AG09309 (cell line): Measurements from ENCODE around the gene ZNF804A.

Experiments
- DNase-seq: peaks from one replicate; pipeline ENCODE4 v3.0.0-alpha.2; 2010; ENCODE audit warnings: low read depth
- H3K4me3 ChIP-seq: 2 replicates; pipeline ENCODE4 v1.5.1; 2011; ENCODE audit warnings: mild to moderate bottlenecking, low read depth, low read length, moderate library complexity; ENCODE audit not compliant: control insufficient read depth
- CTCF ChIP-seq: IDR thresholded peaks from 2 replicates; pipeline ENCODE4 v1.5.1; 2011; ENCODE audit warnings: mild to moderate bottlenecking, low read depth, low read length, inconsistent platforms; ENCODE audit not compliant: insufficient read depth, control insufficient read depth; ENCODE audit errors: missing control alignments

Gene ZNF804A

GRCh38 chr2:184624311-184624710 is 26.0 kb downstream of the ZNF804A start:
- no peak overlapping the region for H3K4me3 ChIP-seq
- no peak for TF ChIP-seq CTCF
- DNase-seq = no peak

GRCh38 chr2:184628051-184628450 is 29.7 kb downstream of the ZNF804A start:
- no peak overlapping the region for H3K4me3 ChIP-seq
- DNase-seq = no peak
- TF ChIP-seq CTCF = no peak

- H3K4me3 ChIP-seq = no peak overlapping the region
- no peak for TF ChIP-seq CTCF
- no peak for DNase-seq
These were observed 35.4 kb downstream of the ZNF804A start for GRCh38 chr2:184633726-184634125.

GRCh38 chr2:184637781-184638180 is 39.5 kb downstream of the ZNF804A start:
- no peak for TF ChIP-seq CTCF
- no peak for DNase-seq

GRCh38 chr2:184644685-184645084 is 46.4 kb downstream of the ZNF804A start:
- TF ChIP-seq CTCF = no peak
- DNase-seq = no peak
- H3K4me3 ChIP-seq = no peak overlapping the region

More at GRCh38 chr2:184637781-184638180, 39.5 kb downstream of the ZNF804A start:
- no peak overlapping the region for H3K4me3 ChIP-seq

GRCh38 chr2:184646177-184646576 is 47.8 kb downstream of the ZNF804A start:
- H3K4me3 ChIP-seq = no peak overlapping the region
- no peak for TF ChIP-seq CTCF
- DNase-seq = no peak

GRCh38 chr2:184646593-184646992 is 48.3 kb downstream of the ZNF804A start:
- no peak for TF ChIP-seq CTCF
- no peak for DNase-seq

More at GRCh38 chr2:184646593-184646992, 48.3 kb downstream of the ZNF804A start:
- H3K4me3 ChIP-seq = no peak overlapping the region
